Measurements from ENCODE around the gene SELL. TPM values are rescaled to one million over a fixed set of nuclear protein-coding genes. Genes with fewer than 3 reads are reported as not detected.
A peak's percentile ranks its signal among the peaks of the same experiment; 100 is the strongest.

SELL gene
- total and polyA plus RNA-seq, 2 experiments from 2014 or later: not detected

DNA sequence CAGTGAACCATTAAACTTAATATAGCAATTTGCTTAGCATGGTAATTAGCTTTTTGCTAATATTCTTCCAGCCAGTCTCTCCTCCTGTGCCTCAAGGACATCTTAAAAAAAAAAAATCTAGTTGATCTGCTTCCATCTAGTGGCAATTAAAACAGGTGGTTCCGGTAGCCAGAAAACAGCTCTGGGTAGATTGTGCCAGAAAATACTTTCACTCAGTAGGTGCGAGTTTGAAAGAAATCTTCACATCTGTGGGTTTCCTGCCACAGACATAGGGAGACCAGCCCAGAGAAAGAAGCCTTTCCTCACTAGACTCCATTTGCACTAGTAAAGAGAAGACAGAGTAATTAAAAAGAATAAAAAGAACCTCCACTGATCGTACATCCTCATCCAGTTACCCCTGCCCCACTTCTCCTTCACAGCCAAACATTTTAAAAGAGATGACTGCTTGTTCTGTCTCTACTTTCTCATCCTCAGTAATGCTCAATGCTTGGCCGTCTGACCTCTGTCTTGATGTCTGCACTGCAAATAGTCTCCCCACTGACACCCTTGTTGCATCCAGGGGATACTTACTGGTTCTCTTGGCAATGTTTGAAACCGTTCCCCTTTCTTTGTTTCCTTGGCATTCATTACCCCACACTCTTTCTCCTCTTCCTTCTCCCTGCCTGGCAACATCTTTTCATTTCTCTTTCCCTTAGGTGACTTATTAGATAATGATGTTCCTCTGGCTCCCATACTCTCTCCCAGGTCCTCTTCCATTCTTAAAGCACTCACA, 16.9 kb downstream of the SELL start:
- no peak for ATAC-seq
- Mint-ChIP-seq H3K27ac (no peak overlapping the region), H3K36me3 (ENCODE audit: low read depth) (no peaks in the 10 kb centered on the region), H3K4me1 (peaks cover 20% of the 10 kb centered on the region), H3K9me3 (no peaks in the 10 kb centered on the region), H3K27me3 (ENCODE audit: insufficient read depth, low read depth, poor library complexity) (peaks cover 40% of the 10 kb centered on the region), H3K4me3 (no peak overlapping the region)
- Histone ChIP-seq H4K20me1 (replicated peaks; ENCODE audit: insufficient read depth) (no peaks in the 10 kb centered on the region), H3K27me3 (ENCODE audit: insufficient read depth) (peaks cover 40% of the 10 kb centered on the region), H2AFZ (no peak overlapping the region), H3K36me3 (ENCODE audit: insufficient read depth) (no peaks in the 10 kb centered on the region), H3K4me2 (no peak overlapping the region), H3K79me2 (replicated peaks; ENCODE audit: insufficient read depth) (no peaks in the 10 kb centered on the region), H3K4me1 (ENCODE audit: insufficient read depth) (peaks cover 17% of the 10 kb centered on the region), H3K9me2 (ENCODE audit: insufficient read depth) (no peaks in the 10 kb centered on the region), H3K4me3 (no peak overlapping the region), H3K27ac (ENCODE audit: low read depth) (no peak overlapping the region), H3F3A (replicated peaks; ENCODE audit: low read depth) (no peaks in the 10 kb centered on the region)
- peak; percentile 19 for DNase-seq (ENCODE audit: low spot score)
- TF ChIP-seq CTCF (conservative IDR thresholded peaks at IDR 0.05; ENCODE audit: low read depth in 2 of 2) (peak; percentile 30 to 39), JUNB (IDR thresholded peaks at IDR 0.05; ENCODE audit: unreplicated experiment) (no peak), POLR2AphosphoS5 (IDR thresholded peaks at IDR 0.05; ENCODE audit: low read depth) (no peak), EZH2 (IDR thresholded peaks at IDR 0.05; ENCODE audit: low read depth, unreplicated experiment) (no peak)
- TF ChIP-seq, protein P1, sequence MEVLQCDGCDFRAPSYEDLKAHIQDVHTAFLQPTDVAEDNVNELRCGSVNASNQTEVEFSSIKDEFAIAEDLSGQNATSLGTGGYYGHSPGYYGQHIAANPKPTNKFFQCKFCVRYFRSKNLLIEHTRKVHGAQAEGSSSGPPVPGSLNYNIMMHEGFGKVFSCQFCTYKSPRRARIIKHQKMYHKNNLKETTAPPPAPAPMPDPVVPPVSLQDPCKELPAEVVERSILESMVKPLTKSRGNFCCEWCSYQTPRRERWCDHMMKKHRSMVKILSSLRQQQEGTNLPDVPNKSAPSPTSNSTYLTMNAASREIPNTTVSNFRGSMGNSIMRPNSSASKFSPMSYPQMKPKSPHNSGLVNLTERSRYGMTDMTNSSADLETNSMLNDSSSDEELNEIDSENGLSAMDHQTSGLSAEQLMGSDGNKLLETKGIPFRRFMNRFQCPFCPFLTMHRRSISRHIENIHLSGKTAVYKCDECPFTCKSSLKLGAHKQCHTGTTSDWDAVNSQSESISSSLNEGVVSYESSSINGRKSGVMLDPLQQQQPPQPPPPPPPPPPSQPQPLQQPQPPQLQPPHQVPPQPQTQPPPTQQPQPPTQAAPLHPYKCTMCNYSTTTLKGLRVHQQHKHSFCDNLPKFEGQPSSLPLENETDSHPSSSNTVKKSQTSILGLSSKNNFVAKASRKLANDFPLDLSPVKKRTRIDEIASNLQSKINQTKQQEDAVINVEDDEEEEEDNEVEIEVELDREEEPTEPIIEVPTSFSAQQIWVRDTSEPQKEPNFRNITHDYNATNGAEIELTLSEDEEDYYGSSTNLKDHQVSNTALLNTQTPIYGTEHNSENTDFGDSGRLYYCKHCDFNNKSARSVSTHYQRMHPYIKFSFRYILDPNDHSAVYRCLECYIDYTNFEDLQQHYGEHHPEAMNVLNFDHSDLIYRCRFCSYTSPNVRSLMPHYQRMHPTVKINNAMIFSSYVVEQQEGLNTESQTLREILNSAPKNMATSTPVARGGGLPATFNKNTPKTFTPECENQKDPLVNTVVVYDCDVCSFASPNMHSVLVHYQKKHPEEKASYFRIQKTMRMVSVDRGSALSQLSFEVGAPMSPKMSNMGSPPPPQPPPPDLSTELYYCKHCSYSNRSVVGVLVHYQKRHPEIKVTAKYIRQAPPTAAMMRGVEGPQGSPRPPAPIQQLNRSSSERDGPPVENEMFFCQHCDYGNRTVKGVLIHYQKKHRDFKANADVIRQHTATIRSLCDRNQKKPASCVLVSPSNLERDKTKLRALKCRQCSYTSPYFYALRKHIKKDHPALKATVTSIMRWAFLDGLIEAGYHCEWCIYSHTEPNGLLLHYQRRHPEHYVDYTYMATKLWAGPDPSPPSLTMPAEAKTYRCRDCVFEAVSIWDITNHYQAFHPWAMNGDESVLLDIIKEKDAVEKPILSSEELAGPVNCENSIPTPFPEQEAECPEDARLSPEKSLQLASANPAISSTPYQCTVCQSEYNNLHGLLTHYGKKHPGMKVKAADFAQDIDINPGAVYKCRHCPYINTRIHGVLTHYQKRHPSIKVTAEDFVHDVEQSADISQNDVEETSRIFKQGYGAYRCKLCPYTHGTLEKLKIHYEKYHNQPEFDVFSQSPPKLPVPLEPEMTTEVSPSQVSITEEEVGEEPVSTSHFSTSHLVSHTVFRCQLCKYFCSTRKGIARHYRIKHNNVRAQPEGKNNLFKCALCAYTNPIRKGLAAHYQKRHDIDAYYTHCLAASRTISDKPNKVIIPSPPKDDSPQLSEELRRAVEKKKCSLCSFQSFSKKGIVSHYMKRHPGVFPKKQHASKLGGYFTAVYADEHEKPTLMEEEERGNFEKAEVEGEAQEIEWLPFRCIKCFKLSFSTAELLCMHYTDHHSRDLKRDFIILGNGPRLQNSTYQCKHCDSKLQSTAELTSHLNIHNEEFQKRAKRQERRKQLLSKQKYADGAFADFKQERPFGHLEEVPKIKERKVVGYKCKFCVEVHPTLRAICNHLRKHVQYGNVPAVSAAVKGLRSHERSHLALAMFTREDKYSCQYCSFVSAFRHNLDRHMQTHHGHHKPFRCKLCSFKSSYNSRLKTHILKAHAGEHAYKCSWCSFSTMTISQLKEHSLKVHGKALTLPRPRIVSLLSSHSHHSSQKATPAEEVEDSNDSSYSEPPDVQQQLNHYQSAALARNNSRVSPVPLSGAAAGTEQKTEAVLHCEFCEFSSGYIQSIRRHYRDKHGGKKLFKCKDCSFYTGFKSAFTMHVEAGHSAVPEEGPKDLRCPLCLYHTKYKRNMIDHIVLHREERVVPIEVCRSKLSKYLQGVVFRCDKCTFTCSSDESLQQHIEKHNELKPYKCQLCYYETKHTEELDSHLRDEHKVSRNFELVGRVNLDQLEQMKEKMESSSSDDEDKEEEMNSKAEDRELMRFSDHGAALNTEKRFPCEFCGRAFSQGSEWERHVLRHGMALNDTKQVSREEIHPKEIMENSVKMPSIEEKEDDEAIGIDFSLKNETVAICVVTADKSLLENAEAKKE (CRISPR knock-in tag; IDR thresholded peaks at IDR 0.05): no peak

Measured in GM23338 (cell line).